ENCODE results near the gene MAP4K2.

The MAP4K2 gene

DNA sequence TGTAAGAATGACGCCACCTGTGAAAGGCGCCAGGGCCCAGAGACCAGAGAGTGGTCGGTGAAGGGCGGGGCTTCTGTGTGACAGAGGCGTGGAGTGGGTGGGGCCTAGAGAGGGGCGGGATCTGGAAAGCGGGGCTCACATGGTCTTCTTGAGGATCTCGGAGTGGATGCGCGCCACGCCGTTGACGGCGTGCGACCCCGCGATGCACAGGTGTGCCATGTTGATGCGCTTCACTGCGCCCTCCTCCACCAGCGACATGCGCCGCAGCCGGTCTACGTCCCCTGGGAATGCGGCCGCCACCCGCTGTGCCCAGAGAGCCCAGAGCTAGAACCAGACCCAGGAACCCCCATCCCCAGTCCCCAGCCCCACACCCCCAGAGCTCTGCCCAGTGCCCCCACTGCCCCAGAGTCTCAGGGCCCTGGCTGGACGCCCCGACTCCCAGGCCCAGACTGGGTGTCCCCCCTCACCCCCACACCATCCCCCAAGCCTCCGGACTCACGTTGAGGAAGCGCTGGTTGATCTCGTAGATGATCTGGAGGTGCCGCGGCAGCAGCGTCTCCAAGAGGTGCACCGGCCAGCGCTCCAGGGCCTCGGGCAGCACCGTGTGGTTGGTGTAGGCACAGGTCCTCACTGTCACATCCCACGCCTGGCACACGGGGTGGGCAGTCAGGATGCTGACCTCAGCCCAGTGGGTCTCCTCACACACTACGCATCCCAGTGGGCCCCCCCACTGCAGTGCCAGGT is 49.5 kb downstream of the MAP4K2 start:
- DNase-seq: no peak

DNA sequence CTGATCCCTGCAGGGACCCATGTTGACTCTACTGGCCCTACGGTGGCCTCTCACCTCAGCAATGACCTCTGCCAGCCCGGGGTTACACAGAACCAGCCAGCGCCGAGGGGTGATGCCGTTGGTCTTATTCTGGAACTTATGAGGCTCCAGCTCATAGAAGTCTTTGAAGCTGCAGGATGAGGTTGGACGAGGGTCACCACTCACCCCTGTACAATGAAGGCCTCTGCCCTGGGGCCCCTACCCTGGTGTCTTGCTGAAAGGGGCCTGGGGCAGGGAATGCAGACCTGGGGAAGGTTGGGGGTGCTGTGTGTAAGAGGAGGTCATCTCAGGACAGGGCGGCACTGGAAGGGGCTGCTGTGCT is 50.0 kb downstream of the MAP4K2 start:
- no peak for DNase-seq

DNA sequence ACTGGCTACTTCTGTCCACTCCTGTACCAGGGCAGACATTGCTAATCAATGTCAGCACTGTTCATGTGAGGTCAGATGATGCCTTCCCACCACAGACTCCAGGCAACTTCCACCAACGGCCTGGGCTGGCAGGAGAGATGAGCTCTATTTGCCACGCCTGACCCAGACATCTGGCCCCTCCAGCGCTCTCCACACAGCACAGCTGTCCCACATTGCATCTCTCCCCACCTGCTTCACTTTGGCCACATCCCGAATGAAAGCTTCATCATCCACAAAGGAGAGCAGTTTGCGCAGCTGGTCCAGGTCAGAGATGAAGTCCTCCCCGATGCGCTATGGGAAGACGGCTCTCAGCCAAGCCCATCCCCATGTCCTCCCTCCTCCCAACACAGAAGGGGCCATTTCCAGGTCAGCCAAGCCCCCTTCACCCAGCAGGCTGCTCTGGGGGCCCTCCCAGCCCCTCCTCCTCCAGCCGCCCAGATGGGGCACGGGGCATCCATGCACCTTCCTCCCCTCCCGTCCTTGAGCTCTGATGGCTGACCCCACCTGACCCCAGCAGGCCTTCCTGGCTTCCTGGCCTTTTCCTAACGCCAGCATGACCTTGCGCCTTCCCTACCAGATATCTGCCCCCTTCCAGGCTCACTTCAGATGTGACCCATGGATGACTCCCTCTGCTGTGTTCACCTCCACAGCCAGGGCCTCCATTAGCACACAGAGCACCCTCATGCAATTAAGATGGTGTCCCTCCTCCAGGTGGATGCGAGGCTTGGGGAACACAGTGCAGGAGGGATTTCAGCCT is 50.6 kb downstream of the MAP4K2 start:
- DNase-seq: no peak

DNA sequence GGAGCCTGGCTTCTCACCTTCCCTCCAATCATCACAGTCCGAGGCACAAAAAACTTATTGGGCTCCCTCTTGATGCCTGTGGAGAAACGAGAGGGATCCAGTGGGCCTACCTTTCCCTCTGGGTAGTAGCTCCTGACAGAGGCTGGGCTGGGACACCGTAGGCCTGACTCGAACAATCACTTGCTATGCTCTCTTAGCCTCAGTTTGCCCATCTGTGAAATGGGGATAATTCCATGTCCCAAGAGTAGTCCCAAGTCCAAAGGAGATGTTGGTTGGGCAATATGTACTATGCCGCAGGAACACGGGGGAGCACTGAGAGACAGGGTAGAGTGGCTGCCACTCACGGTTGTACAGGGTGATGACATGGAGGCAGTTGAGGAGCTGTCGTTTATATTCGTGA is 51.4 kb downstream of the MAP4K2 start:
- no peak for DNase-seq

DNA sequence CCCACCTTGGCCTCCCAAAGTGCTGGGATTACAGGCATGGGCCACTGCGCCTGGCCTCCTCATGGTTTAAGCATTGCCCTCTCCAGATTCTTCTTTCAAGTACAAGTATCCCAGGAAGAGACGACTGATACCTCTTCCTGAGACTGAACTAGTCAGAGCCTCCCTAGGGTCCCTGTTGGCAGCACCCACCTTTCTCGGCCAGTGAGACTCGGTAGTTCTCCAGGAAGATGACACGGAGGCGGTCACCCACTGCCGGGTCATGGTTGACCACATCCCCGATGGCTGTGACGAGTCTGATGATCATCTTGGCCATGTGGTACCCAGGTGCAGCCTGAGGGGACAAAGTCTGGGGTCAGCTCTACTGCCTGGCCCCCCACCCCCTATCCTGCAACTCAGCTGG is 51.9 kb downstream of the MAP4K2 start:
- no peak for DNase-seq

DNA sequence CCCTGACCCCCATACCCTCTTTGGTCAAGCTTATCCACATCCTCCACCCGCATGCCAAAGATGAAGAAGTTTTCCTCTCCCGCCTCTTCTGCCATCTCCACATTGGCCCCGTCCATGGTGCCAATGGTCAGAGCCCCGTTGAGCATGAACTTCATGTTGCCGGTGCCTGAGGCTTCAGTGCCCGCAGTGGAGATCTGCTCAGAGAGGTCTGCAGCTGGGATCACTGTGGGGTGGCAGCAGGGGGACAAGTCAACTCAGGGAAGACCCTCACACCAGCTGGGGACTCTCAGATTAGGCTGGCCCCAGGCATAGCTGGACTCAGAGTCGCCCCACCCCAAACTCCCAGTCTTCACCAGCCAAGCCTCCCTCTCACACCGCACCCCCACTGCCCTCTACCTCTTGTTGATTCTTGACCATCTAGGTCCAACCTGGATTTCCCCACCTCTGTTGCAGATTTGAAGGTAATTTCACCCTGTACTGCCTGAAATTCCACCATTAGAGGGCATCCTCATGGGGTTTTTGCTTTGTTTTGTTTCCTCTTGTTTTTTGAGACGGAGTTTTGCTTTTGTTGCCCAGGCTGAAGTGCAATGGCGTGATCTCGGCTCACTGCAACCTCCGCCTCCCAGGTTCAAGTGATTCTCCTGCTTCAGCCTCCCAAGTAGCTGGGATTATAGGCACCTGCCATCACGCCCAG is 52.5 kb downstream of the MAP4K2 start:
- DNase-seq: no peak

DNA sequence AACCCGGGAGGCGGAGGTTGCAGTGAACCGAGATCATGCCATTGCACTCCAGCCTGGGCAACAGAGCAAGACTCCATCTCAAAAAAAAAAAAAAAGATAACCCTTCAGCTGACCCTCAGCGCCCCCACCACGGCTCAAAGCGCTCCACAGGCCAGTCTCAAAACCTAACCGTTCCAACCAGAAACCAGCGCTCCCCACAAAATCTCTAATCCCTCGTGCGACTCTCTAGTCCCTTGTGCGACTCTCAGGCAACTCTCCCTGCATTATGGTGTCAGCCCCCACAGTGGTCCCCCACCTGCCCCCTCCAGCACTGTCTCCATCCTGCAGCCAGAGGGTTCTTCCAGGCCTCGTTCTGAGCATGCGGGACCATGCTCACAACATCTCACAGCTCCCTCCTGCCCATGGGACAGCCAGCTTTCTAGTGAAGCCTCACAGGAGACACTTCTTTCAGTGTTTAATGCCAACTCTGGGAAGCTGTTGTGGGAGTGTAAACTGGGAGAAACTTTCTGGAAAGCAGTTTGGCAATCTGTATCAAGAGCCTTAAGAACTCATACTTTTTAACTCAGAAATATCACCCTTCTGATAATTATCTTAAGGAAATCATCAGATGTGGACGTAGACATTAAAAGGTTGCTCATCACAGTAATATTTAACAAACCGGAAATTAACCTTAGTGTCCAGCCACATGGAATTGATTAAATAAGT is 54.9 kb downstream of the MAP4K2 start:
- no peak for DNase-seq

DNA sequence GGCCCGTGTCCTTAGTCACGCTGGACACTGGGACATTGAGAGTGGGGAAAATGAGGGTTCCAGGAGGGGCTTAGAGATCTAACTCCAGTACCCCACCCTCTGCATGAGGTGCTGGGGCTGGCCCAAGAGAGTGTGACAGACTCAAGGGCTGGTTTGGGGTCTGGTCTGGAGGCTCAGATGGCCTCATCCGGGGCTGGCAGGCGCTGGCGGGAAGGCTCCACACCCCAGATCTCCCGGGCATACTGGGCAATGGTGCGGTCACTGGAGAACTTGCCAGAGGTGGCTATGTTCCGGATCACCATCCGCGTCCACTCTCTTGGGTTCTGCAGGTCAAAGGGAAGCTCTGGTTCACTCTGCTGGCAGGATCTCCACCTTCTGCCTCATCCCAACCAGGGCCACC is 56.5 kb downstream of the MAP4K2 start:
- DNase-seq: no peak

DNA sequence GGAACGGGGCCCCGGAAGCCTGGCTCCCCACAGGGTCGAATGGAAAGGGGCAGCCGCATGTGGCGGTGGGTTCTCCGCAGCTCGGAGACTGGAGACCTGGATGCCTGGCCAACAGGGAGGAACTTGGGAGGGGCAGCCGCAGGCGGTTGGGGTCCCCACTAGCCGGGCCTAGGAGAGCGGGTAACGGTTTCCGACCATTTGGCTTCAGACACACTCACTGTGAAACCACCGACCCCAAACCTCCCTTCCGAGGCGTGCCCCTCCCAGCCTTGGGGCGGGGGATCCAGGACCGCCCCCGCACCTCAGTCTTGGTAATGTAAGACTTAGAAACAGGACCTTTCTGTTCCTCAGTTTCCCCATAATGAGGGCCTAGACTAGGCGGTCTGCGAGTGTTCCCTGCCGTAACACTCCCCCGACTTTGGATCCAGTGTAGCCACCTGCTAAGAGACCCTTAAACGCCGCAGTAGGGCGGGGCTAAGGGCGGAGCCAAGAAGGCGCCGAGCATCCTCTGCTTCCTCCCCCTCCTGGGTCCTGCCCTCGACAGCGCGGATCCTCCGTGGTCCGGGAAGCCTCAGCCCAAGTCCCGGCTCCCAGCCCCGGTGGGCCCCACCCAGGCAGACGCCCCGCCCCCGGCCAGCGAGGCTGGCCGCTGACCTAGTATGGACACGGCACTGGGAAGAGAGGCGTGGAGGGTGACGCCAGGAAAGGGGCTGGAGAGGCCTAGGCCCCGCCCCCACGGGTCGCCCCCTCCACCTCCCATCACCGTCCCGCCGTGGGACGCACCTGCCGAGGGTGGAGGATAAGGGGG is 57.3 kb downstream of the MAP4K2 start:
- peak; percentile 28 for DNase-seq

DNA sequence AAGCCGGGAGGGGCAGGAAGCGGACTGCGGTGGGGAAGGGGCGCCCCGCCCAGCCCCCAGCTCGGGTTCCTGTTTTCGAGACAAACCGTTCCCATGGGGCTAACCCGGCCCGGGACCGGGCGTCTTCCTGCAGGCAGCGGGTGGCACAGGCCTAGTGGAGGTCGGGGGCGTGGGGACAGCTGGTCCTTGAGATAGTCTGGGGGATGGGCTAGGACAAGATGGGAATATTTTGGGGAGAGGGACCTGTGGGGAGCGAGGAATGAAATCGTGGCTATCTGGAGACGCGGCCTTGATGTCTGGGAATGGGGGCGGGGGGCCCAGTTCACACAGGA is 57.9 kb downstream of the MAP4K2 start:
- DNase-seq: no peak

DNA sequence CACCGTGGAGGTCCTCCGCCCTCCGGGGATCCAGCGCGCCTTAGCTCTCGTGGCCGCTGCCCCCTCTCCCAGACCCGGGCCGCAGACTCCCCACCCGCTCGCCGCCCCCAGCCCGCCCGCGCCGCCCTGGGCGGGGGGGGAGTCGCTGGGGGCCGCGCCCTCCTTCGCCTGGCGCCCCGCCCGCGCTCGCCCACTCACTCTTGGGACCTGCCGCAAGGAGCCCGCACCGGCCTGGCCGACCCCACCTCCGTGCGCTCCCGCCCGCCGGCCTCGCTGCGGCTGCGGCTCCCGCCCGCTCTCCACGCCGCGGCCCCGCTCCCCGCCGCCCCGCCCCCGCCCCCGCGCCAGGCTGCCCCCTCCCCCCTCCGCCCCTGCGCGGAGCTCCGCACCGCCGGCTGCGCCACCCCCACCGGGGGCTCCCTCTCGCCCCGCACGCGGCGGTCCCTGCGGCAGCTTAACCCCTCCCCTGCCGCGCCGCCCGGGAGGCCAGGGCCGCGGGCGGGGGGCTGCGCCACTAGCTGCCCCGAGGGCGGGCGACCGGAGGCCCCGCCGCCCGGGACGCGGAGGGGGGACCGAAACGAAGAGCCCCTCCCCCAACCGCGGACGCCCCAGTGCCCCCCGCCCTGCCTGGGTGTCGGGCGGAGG is 58.3 kb downstream of the MAP4K2 start:
- DNase-seq: no peak

DNA sequence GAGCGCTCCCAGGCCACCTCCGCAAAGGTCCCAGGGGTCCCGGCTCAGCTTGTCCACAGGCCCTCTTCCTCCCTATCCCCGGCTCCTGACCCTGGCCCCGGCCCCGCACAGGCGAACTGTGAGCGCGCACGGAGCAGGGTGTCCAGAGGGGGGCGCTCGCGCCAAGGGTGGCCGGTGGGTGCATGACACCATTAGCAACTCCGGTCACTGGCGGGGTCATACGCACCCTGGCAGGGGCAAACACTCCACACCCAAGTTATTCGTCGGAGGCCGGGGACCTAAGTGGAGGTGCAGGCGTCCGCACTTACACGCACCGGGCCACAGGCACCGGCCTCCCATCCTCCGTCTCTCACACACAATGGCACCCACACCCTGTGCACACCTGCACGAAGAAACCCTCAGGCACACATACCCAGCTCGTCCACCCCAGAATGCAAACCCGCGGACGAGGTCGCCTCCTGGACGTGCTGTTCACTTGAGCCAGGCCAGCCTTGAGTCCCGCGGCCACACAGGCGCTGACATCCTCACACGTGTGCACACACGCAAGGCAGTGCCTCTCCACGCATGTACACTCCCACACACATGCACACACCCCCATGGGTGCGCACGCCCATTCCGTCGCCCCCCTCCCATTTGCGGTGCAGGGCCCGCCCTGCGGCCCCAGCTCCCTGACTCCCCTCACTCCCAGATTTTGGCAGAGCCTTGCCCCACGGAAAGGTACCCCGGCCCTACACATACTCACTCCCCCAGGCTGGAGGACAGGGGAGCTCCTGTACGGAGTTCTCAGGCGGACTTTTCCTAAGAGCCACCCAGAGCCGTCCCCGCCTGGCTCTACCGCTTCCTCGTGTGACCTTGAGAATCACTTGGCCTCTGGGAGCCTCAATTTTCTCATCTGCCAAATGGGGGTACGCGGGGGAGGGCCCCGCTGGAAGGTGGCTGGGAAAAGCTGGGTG is 59.1 kb downstream of the MAP4K2 start, which contains the start of gene RASGRP2:
TSS of gene RASGRP2 (minus strand) at position 552 of the 953 bp plus-strand sequence. CDS start 1,276 bp downstream, outside the sequence.
- peak; percentile 11 for DNase-seq

DNA sequence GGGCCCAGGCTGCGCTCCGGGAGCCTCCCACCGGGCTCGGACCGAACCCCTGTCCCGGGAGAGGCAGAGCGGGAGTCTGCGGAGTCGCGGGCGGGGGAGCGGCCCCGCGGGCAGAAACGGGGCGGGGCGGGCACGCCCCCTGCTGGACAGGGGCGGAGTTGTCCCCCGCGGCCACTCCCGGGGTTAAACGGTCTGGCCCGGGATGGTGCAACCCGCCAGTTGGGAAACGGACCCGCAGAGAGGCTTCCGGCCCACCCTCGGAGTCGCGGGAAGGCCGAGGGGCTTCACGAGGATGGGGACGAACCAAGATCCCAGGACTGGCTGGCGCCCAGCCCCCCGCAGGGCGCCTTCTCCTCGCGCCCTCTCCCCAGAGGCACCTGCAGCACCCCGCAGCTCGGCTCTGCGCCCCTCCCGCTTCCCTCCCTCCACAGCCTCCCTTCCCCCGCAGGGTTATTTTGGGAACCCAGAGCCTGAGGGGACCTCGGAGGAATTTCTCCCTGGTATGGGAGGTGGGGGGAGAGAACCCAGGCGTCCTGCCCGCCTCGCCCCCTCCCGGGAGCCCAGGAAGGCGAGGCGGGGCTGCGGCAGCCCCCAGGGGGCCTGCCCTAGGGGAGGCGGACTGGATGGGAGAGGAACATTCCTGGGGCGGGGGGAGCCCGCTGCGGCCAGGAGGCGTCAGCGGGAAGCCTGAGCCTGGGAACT is 60.0 kb downstream of the MAP4K2 start:
- DNase-seq: peak; percentile 19

DNA sequence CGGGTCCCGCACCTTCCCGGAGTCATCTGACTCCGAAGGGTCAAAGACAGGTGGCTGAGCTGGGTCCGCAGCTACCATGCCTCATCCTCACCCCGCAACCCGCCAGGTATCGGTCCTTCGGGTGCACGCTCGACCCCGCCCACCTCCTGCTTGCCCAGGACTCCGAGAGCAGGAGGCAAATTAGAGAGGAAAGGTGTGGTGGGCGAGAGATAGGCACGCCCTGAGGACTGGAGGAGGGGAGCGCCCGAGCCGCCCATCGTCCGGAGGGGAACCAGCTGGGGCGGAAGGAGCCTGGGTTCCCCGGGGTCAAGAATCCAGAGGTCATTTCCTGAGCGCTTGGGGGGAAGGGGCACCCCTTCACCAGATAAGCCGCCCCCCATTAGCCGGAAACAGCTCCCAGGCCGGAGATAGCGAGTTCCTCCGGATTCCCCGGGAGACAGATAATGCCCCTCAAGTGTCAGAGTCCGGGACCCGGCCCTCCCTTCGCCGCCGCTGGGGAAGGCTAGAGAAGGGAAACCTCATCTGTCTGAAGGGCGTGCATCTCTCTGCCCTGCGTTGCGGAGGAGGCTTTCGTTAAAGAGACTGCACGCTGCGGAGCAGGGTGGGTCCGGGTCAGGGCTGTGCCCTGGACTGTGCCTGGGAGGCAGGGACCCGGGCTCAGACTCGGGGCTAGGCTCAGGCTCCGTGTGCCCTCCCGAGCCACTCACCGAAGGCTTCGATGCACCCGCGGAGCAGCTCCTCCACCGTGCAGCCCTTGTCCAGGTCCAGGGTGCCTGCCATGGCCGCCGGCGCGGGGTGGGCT is 60.7 kb downstream of the MAP4K2 start:
- DNase-seq: no peak

DNA sequence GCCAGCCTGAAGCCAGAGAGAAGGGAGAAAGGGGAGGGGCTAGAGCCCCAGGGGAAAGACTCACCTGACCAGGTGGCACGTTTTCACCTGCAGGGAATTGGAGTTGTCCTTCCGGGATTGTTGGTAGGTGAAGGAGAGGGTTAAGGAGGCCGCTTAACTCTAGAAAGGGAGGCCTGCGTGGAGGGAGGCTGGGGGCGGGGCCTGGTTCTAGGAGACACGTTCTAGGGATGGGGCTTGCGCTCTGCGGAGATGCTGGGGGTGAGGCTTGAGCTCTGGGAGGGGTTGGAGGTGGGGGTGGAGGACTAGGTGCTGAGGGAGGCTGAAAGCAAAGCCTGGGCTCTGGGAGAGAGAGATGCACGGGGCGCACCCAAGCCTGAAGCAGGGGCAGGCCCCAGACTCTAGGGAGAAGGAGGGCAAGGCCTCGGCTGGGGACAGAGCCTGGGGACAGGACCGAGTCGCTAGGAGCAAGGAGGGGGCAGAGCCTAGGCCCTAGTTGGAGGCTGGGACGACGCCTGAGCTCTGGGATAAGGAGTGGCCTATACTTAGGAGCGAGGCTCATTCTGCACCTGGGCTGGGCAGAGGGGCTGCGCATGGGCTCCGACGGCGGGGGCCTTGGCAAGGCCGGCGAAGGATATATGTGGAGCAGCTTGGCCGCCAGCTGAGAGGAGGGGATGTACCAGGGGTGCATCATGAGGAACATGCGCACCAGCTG is 61.5 kb downstream of the MAP4K2 start:
- DNase-seq: no peak

DNA sequence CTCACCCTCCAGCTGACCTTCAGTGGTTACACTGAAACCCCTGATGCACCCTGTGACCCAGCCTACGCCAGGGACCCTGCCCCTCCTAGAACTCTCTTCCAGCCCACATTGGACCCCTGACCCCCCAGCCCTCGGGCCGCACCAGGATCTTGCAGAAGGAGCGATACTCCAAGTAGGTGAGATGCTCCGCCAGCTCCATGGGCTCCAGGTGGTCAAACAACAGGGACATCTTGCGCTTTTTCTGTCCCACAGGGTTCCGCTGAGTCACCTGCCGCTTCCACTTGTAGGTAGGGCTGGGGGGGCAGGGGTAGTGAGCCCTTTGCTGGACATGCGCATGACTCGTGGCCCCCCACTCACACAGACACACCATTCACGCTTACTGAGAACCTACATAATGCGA is 63.1 kb downstream of the MAP4K2 start:
- no peak for DNase-seq

DNA sequence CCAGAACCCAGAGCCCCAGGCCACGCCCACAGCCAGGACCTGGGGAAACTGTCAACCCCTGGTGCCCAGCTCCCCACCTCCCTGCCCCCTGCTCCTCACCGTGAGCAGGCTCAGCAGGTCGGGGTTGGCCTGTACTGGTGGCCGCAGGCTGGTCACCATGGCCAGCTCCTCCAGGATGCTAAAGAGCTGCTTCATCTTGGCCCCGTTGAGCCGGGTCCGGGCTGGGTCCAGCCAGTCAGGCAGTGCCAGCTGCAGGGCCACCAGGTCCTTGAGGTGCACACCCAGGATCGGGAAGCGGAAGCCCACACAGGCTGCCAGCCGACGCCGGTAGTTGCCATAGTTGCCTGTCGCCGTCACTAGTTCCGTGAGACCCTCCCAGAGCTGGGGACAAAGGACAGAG is 66.4 kb downstream of the MAP4K2 start:
- DNase-seq: no peak

DNA sequence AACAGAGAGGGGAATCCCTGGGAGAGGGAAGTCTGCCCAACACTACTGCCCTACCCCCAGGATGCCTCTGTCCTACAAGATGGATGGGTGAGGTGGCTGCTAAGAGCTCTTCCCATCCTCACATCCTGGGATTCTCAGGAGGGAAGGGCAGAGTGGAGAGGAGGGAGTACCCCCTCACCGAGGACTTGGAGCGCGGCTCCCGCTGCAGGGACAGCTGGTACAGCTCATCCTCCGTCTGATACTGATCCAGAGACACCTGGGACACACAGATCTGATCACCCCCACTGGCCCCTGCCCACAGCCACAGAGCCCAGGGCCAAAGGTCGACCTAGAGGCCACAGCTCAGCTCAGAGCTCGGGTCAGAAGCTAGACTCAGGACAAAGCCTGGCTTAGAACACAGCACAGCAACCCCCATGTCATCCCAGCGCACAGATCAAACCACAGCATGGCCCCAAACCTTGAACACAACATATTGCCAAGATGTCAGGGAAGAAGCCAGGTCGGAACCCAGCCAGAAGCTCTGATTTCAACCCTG is 67.2 kb downstream of the MAP4K2 start:
- DNase-seq: no peak

Measured in NCI-H1105 treated with DMSO at 0.1 percent for 48 hours (cell line).